Osteocyte (in vitro differentiated cells): ENCODE measurements around the gene GDPD1. TPM values are rescaled to one million over a fixed set of nuclear protein-coding genes. Genes with fewer than 3 reads are reported as not detected.
A peak's percentile ranks its signal among the peaks of the same experiment; 100 is the strongest.

Source experiments
- DNase-seq: peaks from one replicate; pipeline ENCODE4 v3.0.0; 2021; ENCODE audit warnings: mixed read lengths; ENCODE audit not compliant: unreplicated experiment; ENCODE audit errors: extremely low spot score
- H3K27ac Mint-ChIP-seq: one replicate; pipeline ENCODE4 v1.8.0; 2021; ENCODE audit warnings: mild to moderate bottlenecking, mixed read lengths; ENCODE audit not compliant: unreplicated experiment
- H3K27me3 Mint-ChIP-seq: one replicate; pipeline ENCODE4 v1.8.0; 2021; ENCODE audit warnings: mixed read lengths; ENCODE audit not compliant: unreplicated experiment
- H3K36me3 Mint-ChIP-seq: one replicate; pipeline ENCODE4 v1.8.0; 2021; ENCODE audit warnings: mixed read lengths; ENCODE audit not compliant: unreplicated experiment
- H3K4me1 Mint-ChIP-seq: one replicate; pipeline ENCODE4 v1.8.0; 2021; ENCODE audit warnings: mixed read lengths; ENCODE audit not compliant: unreplicated experiment
- H3K4me3 Mint-ChIP-seq: one replicate; pipeline ENCODE4 v1.8.0; 2021; ENCODE audit warnings: mild to moderate bottlenecking, moderate library complexity, mixed read lengths; ENCODE audit not compliant: unreplicated experiment
- H3K9me3 Mint-ChIP-seq: one replicate; pipeline ENCODE4 v1.8.0; 2021; ENCODE audit warnings: mixed read lengths; ENCODE audit not compliant: unreplicated experiment
- total RNA-seq: library from RNA; stranded (reverse); gene quantifications from 2 replicates; pipeline ENCODE4 v1.2.1, GENCODE V29; 2021
- TF ChIP-seq, protein P1 (sequence below): fragments of 200-600 bp; sonication (generic); IDR thresholded peaks from 2 replicates; pipeline ENCODE4 v1.5.0; 2021; ENCODE audit warnings: antibody characterized with exemption, mild to moderate bottlenecking, moderate library complexity

The GDPD1 gene
- total RNA-seq, 1 donor from 2014 or later = 3.0 TPM

DNA sequence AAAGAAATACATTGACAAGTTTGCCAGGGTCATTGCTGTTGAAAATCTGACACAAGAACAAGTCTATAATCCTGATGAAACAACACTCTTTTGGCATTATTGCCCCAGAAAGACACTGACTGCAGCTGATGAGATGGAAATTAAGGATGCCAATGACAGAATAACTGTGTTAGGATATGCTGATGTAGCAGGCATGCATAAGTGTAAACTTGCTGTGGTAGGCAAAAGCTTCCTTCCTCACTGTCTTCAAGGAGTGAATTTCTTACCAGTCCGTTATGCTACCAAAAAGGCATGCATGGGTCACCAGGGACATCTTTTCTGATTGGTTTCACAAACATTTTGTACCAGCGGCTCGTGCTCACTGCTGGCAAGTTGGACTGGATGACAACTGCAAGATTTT, 10.5 kb downstream of the GDPD1 start:
- no peaks in the 10 kb centered on the region for H3K4me1 Mint-ChIP-seq
- peaks cover 2% of the 10 kb centered on the region for H3K27me3 Mint-ChIP-seq
- no peak overlapping the region for H3K27ac Mint-ChIP-seq
- H3K4me3 Mint-ChIP-seq = no peak overlapping the region
- H3K36me3 Mint-ChIP-seq = no peaks in the 10 kb centered on the region
- peak; percentile 17 for DNase-seq
- H3K9me3 Mint-ChIP-seq = no peaks in the 10 kb centered on the region
- TF ChIP-seq, protein P1, sequence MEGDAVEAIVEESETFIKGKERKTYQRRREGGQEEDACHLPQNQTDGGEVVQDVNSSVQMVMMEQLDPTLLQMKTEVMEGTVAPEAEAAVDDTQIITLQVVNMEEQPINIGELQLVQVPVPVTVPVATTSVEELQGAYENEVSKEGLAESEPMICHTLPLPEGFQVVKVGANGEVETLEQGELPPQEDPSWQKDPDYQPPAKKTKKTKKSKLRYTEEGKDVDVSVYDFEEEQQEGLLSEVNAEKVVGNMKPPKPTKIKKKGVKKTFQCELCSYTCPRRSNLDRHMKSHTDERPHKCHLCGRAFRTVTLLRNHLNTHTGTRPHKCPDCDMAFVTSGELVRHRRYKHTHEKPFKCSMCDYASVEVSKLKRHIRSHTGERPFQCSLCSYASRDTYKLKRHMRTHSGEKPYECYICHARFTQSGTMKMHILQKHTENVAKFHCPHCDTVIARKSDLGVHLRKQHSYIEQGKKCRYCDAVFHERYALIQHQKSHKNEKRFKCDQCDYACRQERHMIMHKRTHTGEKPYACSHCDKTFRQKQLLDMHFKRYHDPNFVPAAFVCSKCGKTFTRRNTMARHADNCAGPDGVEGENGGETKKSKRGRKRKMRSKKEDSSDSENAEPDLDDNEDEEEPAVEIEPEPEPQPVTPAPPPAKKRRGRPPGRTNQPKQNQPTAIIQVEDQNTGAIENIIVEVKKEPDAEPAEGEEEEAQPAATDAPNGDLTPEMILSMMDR = no peak

DNA sequence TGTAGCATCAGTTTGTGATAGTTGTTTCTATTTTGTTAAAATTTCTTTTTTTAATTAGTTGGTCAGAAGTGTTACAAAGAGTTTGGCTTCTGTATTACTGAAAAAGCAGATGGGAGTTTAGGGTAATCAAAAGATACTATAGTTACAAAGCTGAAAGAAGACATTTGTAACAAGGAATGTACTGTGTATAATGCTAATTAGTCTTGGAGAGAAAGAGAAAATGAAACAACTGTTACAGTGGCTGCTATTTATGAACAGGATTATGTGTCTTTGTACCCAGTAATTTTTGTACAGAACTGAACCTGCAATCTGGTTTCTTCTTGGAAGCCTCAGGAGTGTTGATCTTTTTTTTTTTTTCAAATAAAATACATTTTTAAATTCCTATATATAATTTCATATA, 14.3 kb downstream of the GDPD1 start:
- TF ChIP-seq, protein P1 = no peak
- no peaks in the 10 kb centered on the region for H3K9me3 Mint-ChIP-seq
- H3K4me1 Mint-ChIP-seq = no peaks in the 10 kb centered on the region
- H3K36me3 Mint-ChIP-seq = no peaks in the 10 kb centered on the region
- H3K27me3 Mint-ChIP-seq = peaks cover 2% of the 10 kb centered on the region
- H3K27ac Mint-ChIP-seq = no peak overlapping the region
- H3K4me3 Mint-ChIP-seq = no peak overlapping the region
- no peak for DNase-seq

DNA sequence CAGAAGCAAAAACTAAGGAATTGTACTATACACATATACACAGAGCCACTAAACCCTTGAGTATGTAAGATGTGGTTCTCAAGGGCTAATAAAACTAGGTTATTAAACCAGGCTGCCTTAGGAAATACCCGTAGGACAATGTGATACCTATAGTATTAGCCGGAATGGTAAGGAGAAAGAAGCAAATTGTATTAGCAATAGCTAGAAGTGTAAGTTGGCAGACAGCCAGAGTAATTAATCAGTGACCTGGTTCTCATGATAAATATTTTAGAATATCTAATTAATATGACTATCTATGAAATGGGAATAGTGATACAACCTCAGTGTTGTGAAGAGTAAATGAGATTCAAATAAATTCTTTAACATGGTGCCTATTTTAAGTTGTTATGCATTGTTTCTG, 18.6 kb downstream of the GDPD1 start:
- H3K9me3 Mint-ChIP-seq = no peaks in the 10 kb centered on the region
- no peaks in the 10 kb centered on the region for H3K36me3 Mint-ChIP-seq
- H3K27me3 Mint-ChIP-seq = peaks cover 2% of the 10 kb centered on the region
- H3K4me3 Mint-ChIP-seq = no peak overlapping the region
- TF ChIP-seq, protein P1 = no peak
- no peaks in the 10 kb centered on the region for H3K4me1 Mint-ChIP-seq
- H3K27ac Mint-ChIP-seq = no peak overlapping the region
- no peak for DNase-seq

DNA sequence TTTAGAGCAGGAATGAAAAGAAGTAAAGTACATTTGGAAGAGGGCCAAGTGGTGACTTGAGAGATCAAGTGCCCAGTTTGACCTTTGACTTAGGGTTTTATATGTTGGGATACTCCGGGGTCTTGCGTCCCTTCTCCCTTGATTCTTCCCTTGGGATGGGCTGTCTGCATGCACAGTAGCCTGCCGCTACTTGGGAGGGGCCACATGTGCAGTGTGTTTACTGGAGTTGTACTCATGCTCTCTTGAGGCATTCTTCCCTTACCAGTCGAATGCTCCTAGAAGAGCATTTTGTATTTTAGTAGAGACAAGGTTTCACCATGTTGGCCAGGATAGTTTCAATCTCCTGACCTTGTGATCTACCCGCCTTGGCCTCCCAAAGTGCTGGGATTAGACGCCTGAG, 23.8 kb downstream of the GDPD1 start:
- TF ChIP-seq, protein P1 = no peak
- no peak overlapping the region for H3K4me3 Mint-ChIP-seq
- H3K9me3 Mint-ChIP-seq = no peaks in the 10 kb centered on the region
- H3K36me3 Mint-ChIP-seq = no peaks in the 10 kb centered on the region
- DNase-seq = no peak
- no peaks in the 10 kb centered on the region for H3K27me3 Mint-ChIP-seq
- H3K27ac Mint-ChIP-seq = no peak overlapping the region
- H3K4me1 Mint-ChIP-seq = no peaks in the 10 kb centered on the region

DNA sequence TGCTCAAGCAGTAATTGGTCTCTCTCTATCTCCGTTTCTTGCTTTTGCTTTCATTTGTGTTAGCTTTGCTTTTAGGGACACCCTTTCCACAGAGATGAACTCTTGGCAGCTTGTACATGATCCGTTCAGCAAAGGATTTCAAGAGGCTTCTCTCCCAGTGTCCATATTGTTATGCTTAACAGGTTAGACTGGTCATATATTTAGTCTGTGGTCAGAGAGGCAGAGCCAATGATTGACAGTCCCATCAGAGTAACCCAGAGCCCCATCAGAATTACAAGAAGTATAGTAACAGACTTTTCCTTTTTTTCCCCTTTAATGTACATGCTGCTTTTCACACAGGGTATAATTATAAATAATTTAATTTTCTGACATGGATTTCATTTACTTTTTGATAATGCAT, 34.4 kb downstream of the GDPD1 start:
- no peaks in the 10 kb centered on the region for H3K27me3 Mint-ChIP-seq
- TF ChIP-seq, protein P1 = no peak
- no peak overlapping the region for H3K27ac Mint-ChIP-seq
- H3K4me3 Mint-ChIP-seq = no peak overlapping the region
- DNase-seq = no peak
- H3K36me3 Mint-ChIP-seq = peaks cover 2% of the 10 kb centered on the region
- no peaks in the 10 kb centered on the region for H3K4me1 Mint-ChIP-seq
- H3K9me3 Mint-ChIP-seq = no peaks in the 10 kb centered on the region
